Measurements from ENCODE around the gene TPO. TPM values are rescaled to one million over a fixed set of nuclear protein-coding genes. Genes with fewer than 3 reads are reported as not detected.
"Not testable (repeated sequence)": the region's sequence is repeated elsewhere in the genome, so short reads cannot be mapped to it uniquely, and the experiment has no call there.

TPO gene
- total RNA-seq, 1 experiment from 2014 or later, result not detected

GRCh38 chr2:1377473-1377872 is 35.8 kb upstream of the TPO start:
- H3K4me2 ChIP-seq, result no peak overlapping the region
- ChIA-PET CTCF (no interaction called here), POLR2A (ENCODE audit: unreplicated experiment) (no interaction called here)
- intact Hi-C loops (cut with micrococcal nuclease; ENCODE audit: unreplicated experiment), result no loop called here
- H3K36me3 ChIP-seq (ENCODE audit: low read depth), result no peaks in the 10 kb centered on the region
- peaks cover 90% of the 10 kb centered on the region for H3K27me3 ChIP-seq (ENCODE audit: insufficient read depth, low read depth)
- TF ChIP-seq EZH2 (IDR thresholded peaks at IDR 0.05; ENCODE audit: low read depth) (no peak), CTCF (conservative IDR thresholded peaks at IDR 0.05) (no peak)
- H4K20me1 ChIP-seq (ENCODE audit: insufficient read depth), result no peaks in the 10 kb centered on the region
- H3K79me2 ChIP-seq (ENCODE audit: low read depth), result no peaks in the 10 kb centered on the region
- H3K4me3 ChIP-seq, result no peak overlapping the region
- H3K9me3 ChIP-seq (ENCODE audit: insufficient read depth, low read depth), result no peaks in the 10 kb centered on the region
- H3F3A ChIP-seq (ENCODE audit: insufficient read depth, low read depth), result no peaks in the 10 kb centered on the region
- DNase-seq, result no peak
- H2AFZ ChIP-seq, result no peak overlapping the region; the same call in 1 of the 2 replicates
- no peaks in the 10 kb centered on the region for H3K9me2 ChIP-seq (ENCODE audit: insufficient read depth)
- H3K27ac ChIP-seq, result no peak overlapping the region
- no TSS peak for BruUV-seq (replicated peaks)
- H3K4me1 ChIP-seq (replicated peaks; ENCODE audit: insufficient read depth), result no peaks in the 10 kb centered on the region

GRCh38 chr2:1378456-1379150 is 34.7 kb upstream of the TPO start:
- ChIA-PET POLR2A (ENCODE audit: unreplicated experiment) (no interaction called here), CTCF (no interaction called here)
- Histone ChIP-seq H3K27me3 (ENCODE audit: insufficient read depth, low read depth) (peaks cover 79% of the 10 kb centered on the region), H3K4me3 (no peak overlapping the region), H3K9me3 (ENCODE audit: insufficient read depth, low read depth) (no peaks in the 10 kb centered on the region), H2AFZ (no peak overlapping the region), H3K79me2 (ENCODE audit: low read depth) (no peaks in the 10 kb centered on the region), H3K27ac (no peak overlapping the region), H3F3A (ENCODE audit: insufficient read depth, low read depth) (no peaks in the 10 kb centered on the region), H3K4me2 (no peak overlapping the region), H3K4me1 (replicated peaks; ENCODE audit: insufficient read depth) (no peaks in the 10 kb centered on the region), H3K9me2 (ENCODE audit: insufficient read depth) (no peaks in the 10 kb centered on the region), H3K36me3 (ENCODE audit: low read depth) (no peaks in the 10 kb centered on the region), H4K20me1 (ENCODE audit: insufficient read depth) (no peaks in the 10 kb centered on the region)
- no TSS peak for BruUV-seq (replicated peaks)
- TF ChIP-seq CTCF (conservative IDR thresholded peaks at IDR 0.05) (no peak), EZH2 (IDR thresholded peaks at IDR 0.05; ENCODE audit: low read depth) (no peak)
- intact Hi-C loops (cut with micrococcal nuclease; ENCODE audit: unreplicated experiment), result no loop called here
- no peak for DNase-seq

- DNase-seq, result no peak
- H3K27ac ChIP-seq, result no peak overlapping the region
- H3F3A ChIP-seq (ENCODE audit: insufficient read depth, low read depth), result no peaks in the 10 kb centered on the region
- CTCF ChIA-PET, result no interaction called here
- no TSS peak for BruUV-seq (replicated peaks)
- no peaks in the 10 kb centered on the region for H3K4me1 ChIP-seq (replicated peaks; ENCODE audit: insufficient read depth)
- no peaks in the 10 kb centered on the region for H3K79me2 ChIP-seq (ENCODE audit: low read depth)
- POLR2A ChIA-PET (ENCODE audit: unreplicated experiment), result no interaction called here
- intact Hi-C loops (cut with micrococcal nuclease; ENCODE audit: unreplicated experiment), result no loop called here
- H3K4me2 ChIP-seq, result no peak overlapping the region
- H3K9me2 ChIP-seq (ENCODE audit: insufficient read depth), result no peaks in the 10 kb centered on the region
- H3K27me3 ChIP-seq (ENCODE audit: insufficient read depth, low read depth), result peaks cover 49% of the 10 kb centered on the region
- no peaks in the 10 kb centered on the region for H3K9me3 ChIP-seq (ENCODE audit: insufficient read depth, low read depth)
- no peak overlapping the region for H3K4me3 ChIP-seq
- no peak overlapping the region for H2AFZ ChIP-seq
- TF ChIP-seq CTCF (conservative IDR thresholded peaks at IDR 0.05) (no peak), EZH2 (IDR thresholded peaks at IDR 0.05; ENCODE audit: low read depth) (no peak)
- H4K20me1 ChIP-seq (ENCODE audit: insufficient read depth), result no peaks in the 10 kb centered on the region
- H3K36me3 ChIP-seq (ENCODE audit: low read depth), result no peaks in the 10 kb centered on the region
These were observed 31.6 kb upstream of the TPO start for GRCh38 chr2:1381644-1382043.

GRCh38 chr2:1387954-1388725 is 25.1 kb upstream of the TPO start:
- H3K9me2 ChIP-seq (ENCODE audit: insufficient read depth); H3K79me2 ChIP-seq (ENCODE audit: low read depth); BruUV-seq (replicated peaks); H3K27me3 ChIP-seq (ENCODE audit: insufficient read depth, low read depth); H3K4me3 ChIP-seq; H2AFZ ChIP-seq; H3K9me3 ChIP-seq (ENCODE audit: insufficient read depth, low read depth); H3F3A ChIP-seq (ENCODE audit: insufficient read depth, low read depth); CTCF ChIA-PET; H3K4me1 ChIP-seq (replicated peaks; ENCODE audit: insufficient read depth); DNase-seq; H3K27ac ChIP-seq; intact Hi-C loops (cut with micrococcal nuclease; ENCODE audit: unreplicated experiment); H4K20me1 ChIP-seq (ENCODE audit: insufficient read depth); POLR2A ChIA-PET (ENCODE audit: unreplicated experiment); H3K36me3 ChIP-seq (ENCODE audit: low read depth): not testable (repeated sequence)
- peak overlapping the region; percentile 40; the same call in 1 of the 2 replicates for H3K4me2 ChIP-seq

- H3K4me3 ChIP-seq; BruUV-seq (replicated peaks); POLR2A ChIA-PET (ENCODE audit: unreplicated experiment); H3F3A ChIP-seq (ENCODE audit: insufficient read depth, low read depth); H3K79me2 ChIP-seq (ENCODE audit: low read depth); H4K20me1 ChIP-seq (ENCODE audit: insufficient read depth); DNase-seq; H3K27ac ChIP-seq; H2AFZ ChIP-seq; intact Hi-C loops (cut with micrococcal nuclease; ENCODE audit: unreplicated experiment); CTCF ChIA-PET; H3K4me2 ChIP-seq; H3K36me3 ChIP-seq (ENCODE audit: low read depth); H3K4me1 ChIP-seq (replicated peaks; ENCODE audit: insufficient read depth); H3K9me2 ChIP-seq (ENCODE audit: insufficient read depth); H3K9me3 ChIP-seq (ENCODE audit: insufficient read depth, low read depth): not testable (repeated sequence)
- H3K27me3 ChIP-seq (ENCODE audit: insufficient read depth, low read depth), result peaks cover 26% of the 10 kb centered on the region
These were observed 23.1 kb upstream of the TPO start for GRCh38 chr2:1390118-1390517.
